Neural progenitor cell (in vitro differentiated cells): ENCODE results near the gene GJB3.

ENCODE experiments used
- EZH2 ChIP-seq: fragments of 200-600 bp; sonication (generic); IDR thresholded peaks from 2 replicates; pipeline ENCODE4 v1.6.1; 2017; ENCODE audit warnings: antibody characterized with exemption, mild to moderate bottlenecking, moderate library complexity
- EZH2phosphoT487 ChIP-seq: fragments of 200-600 bp; sonication (generic); IDR thresholded peaks from 2 replicates; pipeline ENCODE4 v1.6.1; 2017; ENCODE audit warnings: antibody characterized with exemption
- TF ChIP-seq, protein P1 (sequence below): fragments of 200-600 bp; sonication (generic); IDR thresholded peaks from 2 replicates; pipeline ENCODE4 v1.5.1; 2017; ENCODE audit warnings: antibody characterized with exemption, mild to moderate bottlenecking

DNA sequence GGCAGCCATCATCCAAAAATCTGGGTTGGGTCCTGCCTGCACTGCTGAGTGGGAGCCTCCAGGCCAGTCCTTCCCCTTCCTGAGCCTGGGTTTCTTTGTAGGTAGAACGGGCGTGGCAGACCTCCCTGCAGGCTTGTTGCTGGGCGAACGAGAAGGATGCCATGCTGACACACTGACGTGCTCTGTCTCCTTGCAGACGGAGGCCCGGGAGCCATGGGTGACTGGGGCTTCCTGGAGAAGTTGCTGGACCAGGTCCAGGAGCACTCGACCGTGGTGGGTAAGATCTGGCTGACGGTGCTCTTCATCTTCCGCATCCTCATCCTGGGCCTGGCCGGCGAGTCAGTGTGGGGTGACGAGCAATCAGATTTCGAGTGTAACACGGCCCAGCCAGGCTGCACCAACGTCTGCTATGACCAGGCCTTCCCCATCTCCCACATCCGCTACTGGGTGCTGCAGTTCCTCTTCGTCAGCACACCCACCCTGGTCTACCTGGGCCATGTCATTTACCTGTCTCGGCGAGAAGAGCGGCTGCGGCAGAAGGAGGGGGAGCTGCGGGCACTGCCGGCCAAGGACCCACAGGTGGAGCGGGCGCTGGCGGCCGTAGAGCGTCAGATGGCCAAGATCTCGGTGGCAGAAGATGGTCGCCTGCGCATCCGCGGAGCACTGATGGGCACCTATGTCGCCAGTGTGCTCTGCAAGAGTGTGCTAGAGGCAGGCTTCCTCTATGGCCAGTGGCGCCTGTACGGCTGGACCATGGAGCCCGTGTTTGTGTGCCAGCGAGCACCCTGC lies 13.2 kb downstream of the GJB3 start:
- TF ChIP-seq, protein P1, sequence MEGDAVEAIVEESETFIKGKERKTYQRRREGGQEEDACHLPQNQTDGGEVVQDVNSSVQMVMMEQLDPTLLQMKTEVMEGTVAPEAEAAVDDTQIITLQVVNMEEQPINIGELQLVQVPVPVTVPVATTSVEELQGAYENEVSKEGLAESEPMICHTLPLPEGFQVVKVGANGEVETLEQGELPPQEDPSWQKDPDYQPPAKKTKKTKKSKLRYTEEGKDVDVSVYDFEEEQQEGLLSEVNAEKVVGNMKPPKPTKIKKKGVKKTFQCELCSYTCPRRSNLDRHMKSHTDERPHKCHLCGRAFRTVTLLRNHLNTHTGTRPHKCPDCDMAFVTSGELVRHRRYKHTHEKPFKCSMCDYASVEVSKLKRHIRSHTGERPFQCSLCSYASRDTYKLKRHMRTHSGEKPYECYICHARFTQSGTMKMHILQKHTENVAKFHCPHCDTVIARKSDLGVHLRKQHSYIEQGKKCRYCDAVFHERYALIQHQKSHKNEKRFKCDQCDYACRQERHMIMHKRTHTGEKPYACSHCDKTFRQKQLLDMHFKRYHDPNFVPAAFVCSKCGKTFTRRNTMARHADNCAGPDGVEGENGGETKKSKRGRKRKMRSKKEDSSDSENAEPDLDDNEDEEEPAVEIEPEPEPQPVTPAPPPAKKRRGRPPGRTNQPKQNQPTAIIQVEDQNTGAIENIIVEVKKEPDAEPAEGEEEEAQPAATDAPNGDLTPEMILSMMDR, result no peak
- TF ChIP-seq EZH2 (no peak), EZH2phosphoT487 (no peak)
